ENCODE data around the gene C1orf159. TPM values are rescaled to one million over a fixed set of nuclear protein-coding genes. Genes with fewer than 3 reads are reported as not detected.
A peak's percentile ranks its signal among the peaks of the same experiment; 100 is the strongest.

C1orf159 gene
- total and polyA plus RNA-seq, 2 experiments from 2014 or later = 9.6 to 21.5 TPM

GRCh38 chr1:1128454-1129139 lies 12.7 kb upstream of the C1orf159 start:
- Histone ChIP-seq H3K4me1 (ENCODE audit: insufficient read depth) (no peaks in the 10 kb centered on the region), H3K79me2 (replicated peaks; ENCODE audit: insufficient read depth) (no peaks in the 10 kb centered on the region), H2AFZ (no peak overlapping the region), H4K20me1 (replicated peaks; ENCODE audit: insufficient read depth) (no peaks in the 10 kb centered on the region), H3K27me3 (ENCODE audit: insufficient read depth) (no peaks in the 10 kb centered on the region), H3K4me3 (no peak overlapping the region), H3K4me2 (no peak overlapping the region), H3F3A (replicated peaks; ENCODE audit: low read depth) (peaks cover 5% of the 10 kb centered on the region; the same call in 1 of the 2 replicates), H3K27ac (ENCODE audit: low read depth) (no peak overlapping the region), H3K36me3 (ENCODE audit: insufficient read depth) (no peaks in the 10 kb centered on the region), H3K9me2 (ENCODE audit: insufficient read depth) (no peaks in the 10 kb centered on the region)
- no peak overlapping the region for H3K4me3 Mint-ChIP-seq
- H3K36me3 Mint-ChIP-seq (ENCODE audit: low read depth) = no peaks in the 10 kb centered on the region
- H3K27me3 Mint-ChIP-seq (ENCODE audit: insufficient read depth, low read depth, poor library complexity) = peaks cover 8% of the 10 kb centered on the region
- TF ChIP-seq STAT1 (IDR thresholded peaks at IDR 0.05; ENCODE audit: unreplicated experiment) (no peak), JUNB (IDR thresholded peaks at IDR 0.05; ENCODE audit: unreplicated experiment) (no peak), EZH2phosphoT487 (IDR thresholded peaks at IDR 0.05; ENCODE audit: unreplicated experiment) (no peak), ZNF331 (CRISPR knock-in tag; IDR thresholded peaks at IDR 0.05; ENCODE audit: low read depth) (no peak), CTCF (conservative IDR thresholded peaks at IDR 0.05; ENCODE audit: low read depth in 2 of 2) (no peak), ZNF462 (CRISPR knock-in tag; IDR thresholded peaks at IDR 0.05) (no peak)
- peaks cover 9% of the 10 kb centered on the region for H3K4me1 Mint-ChIP-seq
- peaks cover 5% of the 10 kb centered on the region; the same call in 2 of the 3 replicates for H3K9me3 Mint-ChIP-seq
- DNase-seq (ENCODE audit: low spot score) (no peak), ATAC-seq (peak; percentile 35)
- H3K27ac Mint-ChIP-seq = no peak overlapping the region
